Calu3 (cell line): ENCODE data around the gene SLC2A1. TPM values are rescaled to one million over a fixed set of nuclear protein-coding genes. Genes with fewer than 3 reads are reported as not detected.
A peak's percentile ranks its signal among the peaks of the same experiment; 100 is the strongest.

Experiments
- BruUV-seq: library from RNA; stranded (reverse); fragments of 400-500 nt; replicated peaks from 2 replicates; lab custom pipeline; 2021; lab: Mats Ljungman, UMichigan
- CTCF ChIA-PET: fragments of 300-600 bp; sonication (Branson Sonifier 250); formaldehyde crosslinking; loops from one replicate; lab custom pipeline; 2022; ENCODE audit warnings: antibody characterized with exemption; lab: Charles Lee
- DNase-seq: peaks from one replicate; pipeline ENCODE4 v3.0.0; 2022
- H3K27ac Mint-ChIP-seq: one replicate; pipeline ENCODE4 v1.8.0; 2022; ENCODE audit warnings: mixed read lengths; ENCODE audit not compliant: unreplicated experiment
- H3K27me3 Mint-ChIP-seq: one replicate; pipeline ENCODE4 v1.8.0; 2022; ENCODE audit warnings: mixed read lengths; ENCODE audit not compliant: unreplicated experiment
- H3K36me3 Mint-ChIP-seq: one replicate; pipeline ENCODE4 v1.8.0; 2022; ENCODE audit warnings: mild to moderate bottlenecking, moderate library complexity, mixed read lengths; ENCODE audit not compliant: insufficient read depth, unreplicated experiment
- H3K4me1 Mint-ChIP-seq: one replicate; pipeline ENCODE4 v1.8.0; 2022; ENCODE audit warnings: mild to moderate bottlenecking, low read depth, mixed read lengths; ENCODE audit not compliant: unreplicated experiment
- H3K4me3 Mint-ChIP-seq: one replicate; pipeline ENCODE4 v1.8.0; 2022; ENCODE audit warnings: mild to moderate bottlenecking, low read depth, moderate library complexity, mixed read lengths; ENCODE audit not compliant: unreplicated experiment
- H3K9me3 Mint-ChIP-seq: one replicate; pipeline ENCODE4 v1.8.0; 2022; ENCODE audit warnings: low read depth, mixed read lengths; ENCODE audit not compliant: unreplicated experiment
- CTCF ChIP-seq: fragments of 200-600 bp; IDR thresholded peaks from one replicate; pipeline ENCODE4 v1.8.0; 2022; ENCODE audit warnings: antibody characterized with exemption; ENCODE audit not compliant: unreplicated experiment
- intact Hi-C: fragments of 100-400 bp; cut with micrococcal nuclease; formaldehyde crosslinking; loops from one replicate; pipeline ENCODE4 v1.10.0; 2022; ENCODE audit not compliant: unreplicated experiment
- total RNA-seq: library from RNA; stranded (reverse); gene quantifications from 2 replicates; pipeline ENCODE4 v1.2.3, GENCODE V29; 2022

The SLC2A1 gene
- total RNA-seq, 1 experiment from 2014 or later, result 183 TPM

- no peaks in the 10 kb centered on the region for H3K27me3 Mint-ChIP-seq
- DNase-seq, result no peak
- peaks cover 85% of the 10 kb centered on the region for H3K36me3 Mint-ChIP-seq
- TF ChIP-seq CTCF, result no peak
- H3K9me3 Mint-ChIP-seq, result no peaks in the 10 kb centered on the region
- H3K4me1 Mint-ChIP-seq, result peaks cover 89% of the 10 kb centered on the region
- peak overlapping the region; percentile 84 for H3K27ac Mint-ChIP-seq
- CTCF ChIA-PET, result interaction anchor here (0.7 to 3.3 kb wide), 3 partner anchors 11 to 24 kb away, joined by 3 to 19 read pairs (median 3); no protein-coding TSS in a partner anchor
- intact Hi-C loops, result no loop called here
- H3K4me3 Mint-ChIP-seq, result peak overlapping the region; percentile 45
- no TSS peak for BruUV-seq
These were observed 19.7 kb downstream of the SLC2A1 start for GRCh38 chr1:42938645-42939615.

DNA sequence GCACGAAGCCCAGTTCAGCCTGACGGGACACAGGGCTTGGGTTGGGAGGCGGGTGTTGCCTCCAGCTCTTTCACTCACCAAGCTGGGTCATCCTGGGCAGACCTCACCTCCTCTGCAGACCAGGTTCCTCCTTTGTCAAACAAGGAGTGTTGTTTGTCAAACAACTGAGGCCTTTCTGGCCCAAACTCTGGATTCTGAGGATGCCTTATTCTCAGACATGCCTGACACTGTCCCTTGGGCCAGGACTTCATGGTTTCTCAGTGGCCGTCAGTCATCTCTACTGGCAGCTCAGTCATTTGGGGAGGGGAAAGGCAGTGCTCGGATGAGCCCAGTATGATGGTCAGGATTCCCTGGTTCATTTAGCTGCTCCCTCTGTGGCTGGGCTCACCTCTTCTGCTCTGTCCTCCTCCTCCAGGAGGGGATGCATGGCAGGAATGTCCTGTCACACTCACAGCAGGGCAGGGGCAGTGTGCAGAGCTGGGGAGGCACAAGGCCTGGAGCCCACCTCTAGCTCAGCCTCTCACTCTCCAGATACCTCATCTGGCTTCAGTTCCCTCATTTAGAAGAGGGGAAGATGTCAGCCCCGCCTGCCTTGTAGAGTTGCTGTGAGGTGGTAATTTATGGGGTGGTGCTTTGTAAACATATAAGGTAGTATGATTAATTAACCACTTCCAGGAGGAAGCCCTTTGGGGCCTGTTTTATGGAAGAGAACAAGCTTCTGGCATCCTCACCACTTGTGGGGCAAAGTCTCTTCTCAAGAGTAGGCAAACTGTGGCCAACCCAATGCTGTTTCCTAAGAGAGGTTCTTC lies 20.6 kb downstream of the SLC2A1 start:
- no peak for TF ChIP-seq CTCF
- CTCF ChIA-PET, result interaction anchor here (0.6 to 3.3 kb wide), 6 partner anchors 10 to 136 kb away, joined by 3 to 19 read pairs (median 4); no protein-coding TSS in a partner anchor
- intact Hi-C loops, result no loop called here
- no TSS peak for BruUV-seq
- Mint-ChIP-seq H3K27me3 (no peaks in the 10 kb centered on the region), H3K9me3 (no peaks in the 10 kb centered on the region), H3K4me1 (peaks cover 90% of the 10 kb centered on the region), H3K27ac (peak overlapping the region; percentile 87), H3K36me3 (peaks cover 88% of the 10 kb centered on the region), H3K4me3 (peak overlapping the region; percentile 50)
- DNase-seq, result no peak

- DNase-seq, result peak; percentile 54
- Mint-ChIP-seq H3K36me3 (peaks cover 88% of the 10 kb centered on the region), H3K27ac (peak overlapping the region; percentile 87), H3K9me3 (no peaks in the 10 kb centered on the region), H3K27me3 (no peaks in the 10 kb centered on the region), H3K4me1 (peaks cover 90% of the 10 kb centered on the region), H3K4me3 (peak overlapping the region; percentile 50)
- no peak for TF ChIP-seq CTCF
- no TSS peak for BruUV-seq
- CTCF ChIA-PET, result interaction anchor here (0.6 to 3.3 kb wide), 4 partner anchors 11 to 136 kb away, joined by 3 to 19 read pairs (median 9); no protein-coding TSS in a partner anchor
- intact Hi-C loops, result no loop called here
These were observed 21.4 kb downstream of the SLC2A1 start for GRCh38 chr1:42937141-42937696.
